Mesenchymal stem cell (in vitro differentiated cells and primary cell): ENCODE measurements around the gene CXXC5.

ENCODE experiments used
- DNase-seq: peaks from one replicate; pipeline ENCODE4 v3.0.0-alpha.2; 2013
- H2AFZ ChIP-seq: one replicate; pipeline ENCODE4 v1.6.1; 2013; ENCODE audit warnings: low read depth, mild to moderate bottlenecking, control low read depth, inconsistent platforms, low read length, moderate library complexity
- H2AK5ac ChIP-seq: 2 replicates; pipeline ENCODE4 v1.6.1; 2013; ENCODE audit warnings: low read length, moderate library complexity, mild to moderate bottlenecking, inconsistent platforms; ENCODE audit not compliant: severe bottlenecking
- H2BK120ac ChIP-seq: one replicate; pipeline ENCODE4 v1.6.1; 2013; ENCODE audit warnings: low read depth, mild to moderate bottlenecking, inconsistent platforms, low read length, moderate library complexity
- H2BK12ac ChIP-seq, 2 experiments: one replicate each; pipeline ENCODE4 v1.6.1; 2013; ENCODE audit warnings: inconsistent platforms in 2 of 2, low read length in 2 of 2, mild to moderate bottlenecking in 2 of 2, moderate library complexity in 2 of 2, control low read depth in 1 of 2
- H2BK15ac ChIP-seq: one replicate; pipeline ENCODE4 v1.6.1; 2013; ENCODE audit warnings: mild to moderate bottlenecking, low read depth, inconsistent platforms; ENCODE audit not compliant: poor library complexity, severe bottlenecking
- H2BK5ac ChIP-seq: 2 replicates; pipeline ENCODE4 v1.6.1; 2013; ENCODE audit warnings: low read depth, mild to moderate bottlenecking, low read length, control low read depth, inconsistent platforms; ENCODE audit not compliant: poor library complexity, severe bottlenecking
- H3K14ac ChIP-seq, 2 experiments: one replicate each; pipeline ENCODE4 v1.6.1; 2013; ENCODE audit warnings: inconsistent platforms in 2 of 2, low read length in 2 of 2, control low read depth in 1 of 2, mild to moderate bottlenecking in 1 of 2, moderate library complexity in 1 of 2
- H3K18ac ChIP-seq, 2 experiments: one replicate each; pipeline ENCODE4 v1.6.1; 2013; ENCODE audit warnings: inconsistent platforms in 2 of 2, low read length in 2 of 2, control low read depth in 1 of 2, low read depth in 1 of 2, mild to moderate bottlenecking in 1 of 2
- H3K23ac ChIP-seq, 2 experiments: one replicate each; pipeline ENCODE4 v1.6.1; 2013; ENCODE audit warnings: inconsistent platforms in 2 of 2, low read length in 2 of 2, mild to moderate bottlenecking in 2 of 2, moderate library complexity in 2 of 2, control low read depth in 1 of 2
- H3K27ac ChIP-seq: 2 replicates; pipeline ENCODE4 v1.5.1; 2013; ENCODE audit warnings: mild to moderate bottlenecking, moderate library complexity, low read length, control low read depth, inconsistent platforms; ENCODE audit not compliant: poor library complexity, severe bottlenecking
- H3K27me3 ChIP-seq, 2 experiments: 2 replicates each; pipeline versions ENCODE4 v1.6.1 to v1.7.0; 2013; ENCODE audit warnings: low read length in 2 of 2, mild to moderate bottlenecking in 2 of 2, moderate library complexity in 2 of 2, control low read depth in 1 of 2, inconsistent platforms in 1 of 2; ENCODE audit not compliant: control insufficient read depth in 1 of 2, insufficient read depth in 1 of 2
- H3K36me3 ChIP-seq, 2 experiments: 2 replicates each; pipeline versions ENCODE4 v1.6.1 to v1.7.0; 2013; ENCODE audit warnings: low read length in 2 of 2, control low read depth in 1 of 2, inconsistent platforms in 1 of 2, low read depth in 1 of 2, mild to moderate bottlenecking in 1 of 2; ENCODE audit not compliant: insufficient read depth in 2 of 2, control insufficient read depth in 1 of 2
- H3K4ac ChIP-seq, 2 experiments: one replicate each; pipeline ENCODE4 v1.6.1; 2013; ENCODE audit warnings: inconsistent platforms in 2 of 2, low read length in 2 of 2, mild to moderate bottlenecking in 2 of 2, moderate library complexity in 2 of 2, control low read depth in 1 of 2, low read depth in 1 of 2
- H3K4me1 ChIP-seq: 2 replicates; pipeline ENCODE4 v1.6.1; 2013; ENCODE audit warnings: low read depth, low read length, control low read depth; ENCODE audit not compliant: control insufficient read depth, insufficient read depth
- H3K4me2 ChIP-seq: 2 replicates; pipeline ENCODE4 v1.6.1; 2013; ENCODE audit warnings: low read length, mild to moderate bottlenecking, inconsistent platforms; ENCODE audit not compliant: poor library complexity, severe bottlenecking
- H3K4me3 ChIP-seq, 2 experiments: 2 replicates each; pipeline versions ENCODE4 v1.5.1 to v1.7.0; 2013; ENCODE audit warnings: low read length in 2 of 2, mild to moderate bottlenecking in 2 of 2, control low read depth in 1 of 2, low read depth in 1 of 2; ENCODE audit not compliant: insufficient read depth in 1 of 2
- H3K79me1 ChIP-seq: replicated peaks from 2 replicates; pipeline ENCODE4 v1.6.1; 2013; ENCODE audit warnings: mild to moderate bottlenecking, control low read depth, low read length, inconsistent platforms; ENCODE audit not compliant: poor library complexity, severe bottlenecking
- H3K9ac ChIP-seq: 2 replicates; pipeline ENCODE4 v1.7.0; 2013; ENCODE audit warnings: mild to moderate bottlenecking, low read length, moderate library complexity
- H3K9me3 ChIP-seq: 2 replicates; pipeline ENCODE4 v1.7.0; 2013; ENCODE audit warnings: mild to moderate bottlenecking, low read length; ENCODE audit not compliant: control insufficient read depth
- H4K8ac ChIP-seq: one replicate; pipeline ENCODE4 v1.6.1; 2013; ENCODE audit warnings: inconsistent platforms, mild to moderate bottlenecking, low read length, moderate library complexity
- H4K91ac ChIP-seq: one replicate; pipeline ENCODE4 v1.6.1; 2013; ENCODE audit warnings: mild to moderate bottlenecking, low read length, inconsistent platforms
- WGBS: methylation state at CpG from one replicate; pipeline ENCODE4 v1.1.7; 2013; ENCODE audit warnings: mixed read lengths; 5-methylcytosine and 5-hydroxymethylcytosine counted together

CXXC5 gene

GRCh38 chr5:139699351-139699750 lies 51.2 kb downstream of the CXXC5 start:
- H2AFZ ChIP-seq, result no peak overlapping the region
- WGBS, result 97% methylated on average over 2 of the region's 2 CpGs
- H2BK5ac ChIP-seq, result no peak overlapping the region
- peak overlapping the region; percentile 5 for H4K8ac ChIP-seq
- H3K9me3 ChIP-seq, result no peaks in the 10 kb centered on the region
- no peaks in the 10 kb centered on the region for H3K27me3 ChIP-seq
- peak overlapping the region; percentile 62 for H2BK15ac ChIP-seq
- peak overlapping the region; percentile 69 to 80 for H2BK12ac ChIP-seq
- H3K14ac ChIP-seq, result no peak overlapping the region
- H3K79me1 ChIP-seq, result no peaks in the 10 kb centered on the region
- no peak overlapping the region for H3K9ac ChIP-seq
- H2AK5ac ChIP-seq, result peak overlapping the region; percentile 72
- peak overlapping the region; percentile 98 for H3K27ac ChIP-seq
- peak overlapping the region; percentile 2 to 13 for H3K4ac ChIP-seq
- peak overlapping the region; percentile 22 for H2BK120ac ChIP-seq
- no peak overlapping the region for H3K4me3 ChIP-seq
- no peaks in the 10 kb centered on the region for H3K36me3 ChIP-seq
- H4K91ac ChIP-seq, result peak overlapping the region; percentile 88
- peaks cover 48% of the 10 kb centered on the region for H3K4me1 ChIP-seq
- H3K18ac ChIP-seq, result peak overlapping the region; percentile 63 to 75
- DNase-seq, result no peak
- no peak overlapping the region for H3K4me2 ChIP-seq
- H3K23ac ChIP-seq, result no peak overlapping the region

GRCh38 chr5:139700711-139701055 lies 52.5 kb downstream of the CXXC5 start:
- no peak overlapping the region for H2AFZ ChIP-seq
- H3K27ac ChIP-seq, result no peak overlapping the region
- no peak overlapping the region for H3K14ac ChIP-seq
- H3K79me1 ChIP-seq, result no peaks in the 10 kb centered on the region
- H3K4me2 ChIP-seq, result no peak overlapping the region
- H3K27me3 ChIP-seq, result no peaks in the 10 kb centered on the region
- no peaks in the 10 kb centered on the region for H3K36me3 ChIP-seq
- H4K8ac ChIP-seq, result peak overlapping the region; percentile 79
- no peak overlapping the region for H3K23ac ChIP-seq
- peak overlapping the region; percentile 23 to 67 for H3K18ac ChIP-seq
- peak overlapping the region; percentile 70 for H2AK5ac ChIP-seq
- no peak overlapping the region for H3K4me3 ChIP-seq
- 85% methylated on average over 3 of the region's 3 CpGs for WGBS
- peak overlapping the region in 1 of 2 experiments; percentile 36 for H3K4ac ChIP-seq
- H2BK12ac ChIP-seq, result peak overlapping the region; percentile 46 to 67
- peaks cover 40% of the 10 kb centered on the region for H3K4me1 ChIP-seq
- H2BK5ac ChIP-seq, result no peak overlapping the region
- no peak overlapping the region for H2BK120ac ChIP-seq
- H2BK15ac ChIP-seq, result no peak overlapping the region
- no peaks in the 10 kb centered on the region for H3K9me3 ChIP-seq
- H4K91ac ChIP-seq, result peak overlapping the region; percentile 78
- no peak for DNase-seq
- no peak overlapping the region for H3K9ac ChIP-seq

- Histone ChIP-seq H2BK12ac (peak overlapping the region; percentile 37 to 67), H2BK15ac (no peak overlapping the region), H2AK5ac (peak overlapping the region; percentile 70), H3K9me3 (no peaks in the 10 kb centered on the region), H3K14ac (peak overlapping the region in 1 of 2 experiments; percentile 61), H3K23ac (no peak overlapping the region), H3K27ac (no peak overlapping the region), H3K4ac (peak overlapping the region; percentile 36 to 47), H2AFZ (peak overlapping the region; percentile 3), H2BK120ac (no peak overlapping the region), H4K8ac (peak overlapping the region; percentile 81), H3K9ac (no peak overlapping the region), H3K4me1 (peaks cover 41% of the 10 kb centered on the region), H3K18ac (peak overlapping the region; percentile 23 to 67), H4K91ac (peak overlapping the region; percentile 16), H2BK5ac (no peak overlapping the region), H3K4me3 (no peak overlapping the region), H3K36me3 (no peaks in the 10 kb centered on the region), H3K79me1 (no peaks in the 10 kb centered on the region), H3K27me3 (no peaks in the 10 kb centered on the region), H3K4me2 (no peak overlapping the region)
- 6% methylated on average over 21 of the region's 22 CpGs for WGBS
- DNase-seq, result no peak
These were observed 53.0 kb downstream of the CXXC5 start for GRCh38 chr5:139701056-139701741.

GRCh38 chr5:139702548-139702947 lies 54.4 kb downstream of the CXXC5 start:
- H4K91ac ChIP-seq, result no peak overlapping the region
- no peak overlapping the region for H2BK15ac ChIP-seq
- H3K9me3 ChIP-seq, result no peaks in the 10 kb centered on the region
- no peak overlapping the region for H3K4me2 ChIP-seq
- H3K4me1 ChIP-seq, result peaks cover 34% of the 10 kb centered on the region
- no peak overlapping the region for H2BK120ac ChIP-seq
- no peak overlapping the region for H3K4ac ChIP-seq
- no peak overlapping the region for H2AFZ ChIP-seq
- H4K8ac ChIP-seq, result no peak overlapping the region
- H2AK5ac ChIP-seq, result no peak overlapping the region
- no peak overlapping the region for H3K18ac ChIP-seq
- no peaks in the 10 kb centered on the region for H3K27me3 ChIP-seq
- no peak overlapping the region for H3K23ac ChIP-seq
- no peak overlapping the region for H3K9ac ChIP-seq
- H3K14ac ChIP-seq, result no peak overlapping the region
- H2BK12ac ChIP-seq, result peak overlapping the region in 1 of 2 experiments; percentile 45
- H3K36me3 ChIP-seq, result no peaks in the 10 kb centered on the region
- no peak overlapping the region for H2BK5ac ChIP-seq
- 94% methylated on average over 3 of the region's 3 CpGs for WGBS
- DNase-seq, result no peak
- H3K79me1 ChIP-seq, result no peaks in the 10 kb centered on the region
- H3K4me3 ChIP-seq, result no peak overlapping the region
- H3K27ac ChIP-seq, result no peak overlapping the region
